SK-N-MC (cell line): ENCODE results near the gene STRN.
"Not testable (repeated sequence)": the region's sequence is repeated elsewhere in the genome, so short reads cannot be mapped to it uniquely, and the experiment has no call there.

Experiments used
- DNase-seq: peaks from one replicate; pipeline ENCODE4 v3.0.0-alpha.2; 2011; ENCODE audit warnings: low read depth, low spot score
- H3K27ac ChIP-seq: fragments of 200-600 bp; sonication (generic); 2 replicates; pipeline ENCODE4 v1.5.1; 2016; ENCODE audit warnings: mixed run types
- H3K36me3 ChIP-seq: fragments of 200-600 bp; sonication (generic); 2 replicates; pipeline ENCODE4 v1.6.1; 2017; ENCODE audit warnings: antibody characterized with exemption, low read length, mixed read lengths; ENCODE audit not compliant: insufficient read depth
- H3K4me3 ChIP-seq: fragments of 200-600 bp; sonication (generic); 2 replicates; pipeline ENCODE4 v1.5.1; 2016
- H3K9ac ChIP-seq: fragments of 200-600 bp; sonication (generic); 2 replicates; pipeline ENCODE4 v1.8.0; 2017; ENCODE audit warnings: mixed run types, mixed read lengths; ENCODE audit not compliant: insufficient read length
- H3K9me3 ChIP-seq: fragments of 200-600 bp; sonication (generic); 2 replicates; pipeline ENCODE4 v1.6.1; 2017; ENCODE audit warnings: low read depth, mild to moderate bottlenecking, antibody characterized with exemption, low read length, moderate library complexity, mixed read lengths
- EZH2 ChIP-seq: fragments of 200-600 bp; sonication (generic); IDR thresholded peaks from one replicate; pipeline ENCODE4 v1.6.1; 2017; ENCODE audit warnings: antibody characterized with exemption
- FOXP2 ChIP-seq: optimal IDR thresholded peaks from 2 replicates; pipeline ENCODE3; 2011; ENCODE audit warnings: mild to moderate bottlenecking, moderate library complexity; ENCODE audit not compliant: insufficient read depth; ENCODE audit errors: extremely low read length, control extremely low read depth
- POLR2AphosphoS5 ChIP-seq: IDR thresholded peaks from 2 replicates; pipeline ENCODE4 v1.6.1; 2012; ENCODE audit warnings: mild to moderate bottlenecking, low read depth, low read length, borderline replicate concordance

The STRN gene

DNA sequence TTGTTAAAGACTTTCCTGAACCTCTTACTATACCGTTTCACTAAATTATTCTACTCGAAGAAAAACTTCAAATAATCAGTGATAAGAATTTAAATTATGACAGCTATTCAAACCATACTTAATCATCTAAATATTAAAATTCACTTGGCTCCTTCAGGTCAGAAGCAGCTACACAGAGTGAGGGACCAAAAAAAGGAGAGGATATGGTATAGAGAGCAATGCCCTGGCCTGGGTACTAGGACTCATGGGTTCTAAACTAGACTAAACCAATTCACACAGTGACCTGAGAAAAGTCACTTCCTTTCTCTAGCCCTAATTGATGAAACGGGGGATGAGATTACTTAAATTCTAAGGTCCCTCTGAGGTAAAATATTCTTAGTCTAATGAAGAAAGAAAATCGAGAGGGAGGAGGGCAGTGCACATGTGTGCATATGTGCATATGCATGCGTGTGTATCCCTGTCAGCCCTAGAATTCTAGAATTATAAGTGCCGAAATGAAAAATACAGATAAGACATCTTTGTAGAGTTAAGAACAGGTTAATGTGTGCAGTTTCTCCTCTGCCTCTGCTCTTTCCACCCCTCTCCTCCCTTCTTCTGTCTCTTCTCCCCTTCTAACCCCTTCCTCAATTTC lies 11.2 kb downstream of the STRN start:
- H3K36me3 ChIP-seq, result no peaks in the 10 kb centered on the region; the same call in 1 of the 2 replicates
- H3K9me3 ChIP-seq, result no peaks in the 10 kb centered on the region
- TF ChIP-seq EZH2 (no peak), POLR2AphosphoS5 (no peak), FOXP2 (no peak)
- H3K9ac ChIP-seq, result no peak overlapping the region
- no peak overlapping the region for H3K4me3 ChIP-seq
- H3K27ac ChIP-seq, result no peak overlapping the region
- no peak for DNase-seq

- H3K4me3 ChIP-seq, result no peak overlapping the region
- H3K27ac ChIP-seq, result no peak overlapping the region
- no peaks in the 10 kb centered on the region for H3K9me3 ChIP-seq
- H3K36me3 ChIP-seq, result no peaks in the 10 kb centered on the region
- TF ChIP-seq EZH2 (no peak), FOXP2 (no peak)
- no peak overlapping the region for H3K9ac ChIP-seq
- no peak for DNase-seq
Observed at GRCh38 chr2:36952748-36953197, 13.6 kb downstream of the STRN start.

DNA sequence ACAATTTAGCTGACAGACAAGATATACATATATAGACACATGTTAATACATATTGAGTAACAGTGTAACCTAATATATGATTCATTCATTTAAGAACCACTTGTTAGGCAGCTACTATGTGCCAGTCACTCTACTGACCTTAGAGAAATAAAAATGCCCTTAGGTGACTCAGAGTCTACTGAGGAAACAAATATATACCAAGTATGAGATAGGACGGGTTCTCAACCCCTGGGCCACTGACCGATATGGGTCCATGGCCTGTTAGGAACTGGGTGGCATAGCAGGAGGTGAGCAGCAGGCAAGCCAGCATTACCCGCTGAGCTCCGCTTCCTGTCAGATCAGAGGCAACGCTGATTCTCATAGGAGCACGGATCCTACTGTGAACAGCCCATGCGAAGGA lies 14.8 kb downstream of the STRN start:
- no peaks in the 10 kb centered on the region for H3K9me3 ChIP-seq
- 0 out of 2 replicates have a peak overlapping the region, but pooled peaks have one; percentile 35 for H3K27ac ChIP-seq
- no peak overlapping the region for H3K4me3 ChIP-seq
- no peaks in the 10 kb centered on the region for H3K36me3 ChIP-seq
- no peak for DNase-seq
- TF ChIP-seq POLR2AphosphoS5, result no peak
- no peak for TF ChIP-seq FOXP2
- no peak for TF ChIP-seq EZH2
- no peak overlapping the region for H3K9ac ChIP-seq

- no peak overlapping the region for H3K4me3 ChIP-seq
- no peak for TF ChIP-seq POLR2AphosphoS5
- no peak for TF ChIP-seq FOXP2
- no peak for TF ChIP-seq EZH2
Observed at GRCh38 chr2:36951027-36951518, 15.3 kb downstream of the STRN start.

GRCh38 chr2:36949845-36950244 lies 16.5 kb downstream of the STRN start:
- Histone ChIP-seq H3K9ac (no peak overlapping the region), H3K36me3 (no peaks in the 10 kb centered on the region), H3K4me3 (no peak overlapping the region), H3K27ac (no peak overlapping the region), H3K9me3 (no peaks in the 10 kb centered on the region)
- no peak for DNase-seq
- TF ChIP-seq POLR2AphosphoS5, result no peak
- TF ChIP-seq FOXP2, result no peak
- no peak for TF ChIP-seq EZH2

More at GRCh38 chr2:36951027-36951518, 15.3 kb downstream of the STRN start:
- no peak for DNase-seq
- Histone ChIP-seq H3K9me3 (no peaks in the 10 kb centered on the region), H3K9ac (no peak overlapping the region), H3K27ac (peak overlapping the region; percentile 38; the same call in 1 of the 2 replicates), H3K36me3 (no peaks in the 10 kb centered on the region)

DNA sequence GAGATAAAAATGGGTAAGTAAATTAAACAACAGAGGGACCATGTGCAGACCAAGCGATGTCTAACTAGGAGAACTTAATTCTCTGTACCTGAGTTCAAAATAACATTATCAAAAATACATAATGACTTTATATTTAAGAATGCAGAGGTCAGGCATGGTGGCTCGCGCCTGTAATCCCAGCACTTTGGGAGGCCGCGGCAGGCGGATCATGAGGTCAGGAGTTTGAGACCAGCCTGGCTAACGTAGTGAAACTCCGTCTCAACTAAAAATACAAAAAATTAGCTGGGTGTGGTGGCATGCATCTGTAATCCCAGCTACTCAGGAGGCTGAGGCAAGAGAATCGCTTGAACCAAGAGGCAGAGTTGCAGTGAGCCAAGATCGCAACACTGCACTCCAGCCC lies 21.1 kb downstream of the STRN start:
- not testable (repeated sequence) for H3K9me3 ChIP-seq, DNase-seq, H3K36me3 ChIP-seq, H3K27ac ChIP-seq, H3K4me3 ChIP-seq, H3K9ac ChIP-seq

DNA sequence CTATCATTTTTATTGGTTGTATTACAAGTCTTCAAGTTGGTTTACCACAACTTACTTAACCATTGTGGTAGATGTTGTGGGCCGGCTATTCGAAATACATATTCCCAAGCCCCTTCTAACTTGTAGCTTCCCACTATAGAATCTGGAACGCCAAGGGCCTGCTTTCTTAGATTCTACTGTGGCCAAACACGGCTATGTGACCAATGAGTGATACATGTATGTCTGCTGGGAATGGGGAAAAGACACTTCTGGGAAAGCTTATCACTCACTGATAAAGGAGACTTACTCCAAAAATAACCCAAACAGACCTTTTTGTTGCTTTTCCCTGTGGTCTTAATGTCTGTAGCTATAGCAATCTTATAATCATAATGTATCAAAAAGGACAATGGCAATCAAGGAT lies 24.5 kb downstream of the STRN start:
- DNase-seq, result no peak
- Histone ChIP-seq H3K36me3 (no peaks in the 10 kb centered on the region), H3K9me3 (no peaks in the 10 kb centered on the region), H3K4me3 (no peak overlapping the region), H3K9ac (no peak overlapping the region), H3K27ac (no peak overlapping the region)
- no peak for TF ChIP-seq EZH2
- TF ChIP-seq FOXP2, result no peak

DNA sequence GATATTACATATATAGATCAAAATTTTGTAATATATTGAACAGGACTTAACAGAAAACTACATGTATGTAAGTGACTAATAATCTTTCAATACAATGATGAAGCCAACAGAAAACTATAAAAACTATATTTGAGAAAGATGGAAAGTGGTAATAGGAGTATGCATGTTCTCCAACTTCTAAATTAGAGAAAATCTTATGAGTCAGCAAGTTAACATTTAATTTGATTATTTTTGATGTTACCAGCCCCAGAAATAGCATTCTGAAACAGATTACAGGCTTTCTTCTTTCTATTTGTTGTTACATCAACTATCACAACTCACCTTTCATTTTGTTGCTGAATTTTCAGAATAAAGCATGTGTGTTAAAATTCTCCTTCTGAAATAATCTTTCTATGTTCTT lies 29.8 kb downstream of the STRN start:
- not testable (repeated sequence) for H3K36me3 ChIP-seq, H3K4me3 ChIP-seq, DNase-seq, H3K27ac ChIP-seq, H3K9ac ChIP-seq, H3K9me3 ChIP-seq

DNA sequence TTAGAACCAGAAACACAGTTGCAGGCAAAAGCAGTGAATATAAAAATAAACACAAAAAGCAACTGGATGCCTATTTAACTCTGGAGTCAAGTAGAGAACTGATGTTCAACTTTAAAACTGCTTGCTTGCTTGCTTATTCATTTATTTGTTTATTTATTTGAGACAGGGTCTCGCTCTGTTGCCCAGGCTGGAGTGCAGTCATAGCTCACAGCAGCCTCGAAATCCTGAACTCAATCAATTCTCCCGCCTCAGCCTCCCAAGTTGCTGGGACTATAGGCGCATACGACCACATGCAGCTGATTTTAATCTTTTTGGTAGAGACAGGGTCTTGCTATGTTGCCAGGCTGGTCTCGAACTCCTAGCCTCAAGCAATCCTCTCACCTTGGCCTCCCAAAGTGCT lies 34.6 kb downstream of the STRN start:
- H3K36me3 ChIP-seq, H3K9ac ChIP-seq, H3K4me3 ChIP-seq, H3K9me3 ChIP-seq, DNase-seq, H3K27ac ChIP-seq: not testable (repeated sequence)

- DNase-seq, H3K4me3 ChIP-seq, H3K9ac ChIP-seq, H3K27ac ChIP-seq, H3K9me3 ChIP-seq, H3K36me3 ChIP-seq: not testable (repeated sequence)
Observed at GRCh38 chr2:36930787-36931410, 35.4 kb downstream of the STRN start.

DNA sequence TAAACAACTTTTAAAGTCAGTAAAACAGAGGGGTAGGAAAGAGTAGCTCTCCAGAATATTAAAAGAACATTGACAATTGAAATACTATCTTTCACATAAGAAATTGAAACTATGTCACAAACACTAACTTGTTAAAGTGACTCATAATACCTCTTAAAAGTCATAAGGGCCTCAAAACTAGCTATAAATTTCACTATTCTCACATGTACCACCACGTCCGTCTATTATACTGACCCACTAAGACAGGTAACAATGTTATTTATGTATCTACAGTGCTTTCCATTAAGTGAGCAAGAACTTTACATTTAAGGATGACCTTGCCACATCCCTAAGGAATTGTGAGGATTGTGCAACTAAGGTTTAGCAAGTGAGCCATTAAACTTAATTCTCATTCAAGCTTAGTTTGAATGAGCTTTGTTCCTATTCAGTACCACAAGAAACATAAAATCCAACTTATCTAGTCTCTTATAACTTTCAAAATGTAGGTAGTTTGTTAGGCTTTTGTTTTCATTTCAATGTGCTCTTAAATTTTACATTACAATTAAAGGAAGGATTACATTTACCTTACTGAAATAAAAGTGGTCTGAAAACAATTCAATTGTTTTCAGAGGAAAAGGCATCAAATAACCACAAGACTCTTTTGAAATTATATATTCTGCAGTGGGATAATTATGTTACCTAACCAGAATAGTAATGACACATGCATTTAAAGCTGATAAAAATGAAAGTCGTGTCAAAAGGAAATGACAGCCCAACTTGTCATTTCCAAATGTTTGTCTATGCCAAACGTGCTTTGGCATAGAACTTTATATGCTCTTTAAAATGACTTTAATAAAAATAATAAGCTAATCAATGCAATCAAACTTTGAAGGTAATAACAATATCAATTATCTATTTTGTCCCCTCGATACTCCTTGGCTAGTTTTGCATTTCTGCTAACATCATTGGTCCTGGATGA lies 39.9 kb downstream of the STRN start:
- H3K36me3 ChIP-seq, result not testable (repeated sequence)

GRCh38 chr2:36922629-36923028 lies 43.7 kb downstream of the STRN start:
- not testable (repeated sequence) for H3K4me3 ChIP-seq, H3K36me3 ChIP-seq, H3K27ac ChIP-seq, DNase-seq, H3K9ac ChIP-seq, H3K9me3 ChIP-seq

More for the DNA sequence above, 39.9 kb downstream of the STRN start:
- not testable (repeated sequence) for H3K4me3 ChIP-seq, H3K9me3 ChIP-seq, H3K27ac ChIP-seq, DNase-seq, H3K9ac ChIP-seq
